HG02840 (cell line): Measurements from ENCODE around the gene ZBTB8B.
"Not testable (repeated sequence)": the region's sequence is repeated elsewhere in the genome, so short reads cannot be mapped to it uniquely, and the experiment has no call there.

Source experiments
- ATAC-seq: cut with Tn5 transposase; IDR thresholded peaks from one replicate; pipeline ENCODE4 v1.9.1; 2021; ENCODE audit warnings: mild to moderate bottlenecking, moderate library complexity, moderate number of reproducible peaks; ENCODE audit not compliant: unreplicated experiment, low FRiP score

The ZBTB8B gene

DNA sequence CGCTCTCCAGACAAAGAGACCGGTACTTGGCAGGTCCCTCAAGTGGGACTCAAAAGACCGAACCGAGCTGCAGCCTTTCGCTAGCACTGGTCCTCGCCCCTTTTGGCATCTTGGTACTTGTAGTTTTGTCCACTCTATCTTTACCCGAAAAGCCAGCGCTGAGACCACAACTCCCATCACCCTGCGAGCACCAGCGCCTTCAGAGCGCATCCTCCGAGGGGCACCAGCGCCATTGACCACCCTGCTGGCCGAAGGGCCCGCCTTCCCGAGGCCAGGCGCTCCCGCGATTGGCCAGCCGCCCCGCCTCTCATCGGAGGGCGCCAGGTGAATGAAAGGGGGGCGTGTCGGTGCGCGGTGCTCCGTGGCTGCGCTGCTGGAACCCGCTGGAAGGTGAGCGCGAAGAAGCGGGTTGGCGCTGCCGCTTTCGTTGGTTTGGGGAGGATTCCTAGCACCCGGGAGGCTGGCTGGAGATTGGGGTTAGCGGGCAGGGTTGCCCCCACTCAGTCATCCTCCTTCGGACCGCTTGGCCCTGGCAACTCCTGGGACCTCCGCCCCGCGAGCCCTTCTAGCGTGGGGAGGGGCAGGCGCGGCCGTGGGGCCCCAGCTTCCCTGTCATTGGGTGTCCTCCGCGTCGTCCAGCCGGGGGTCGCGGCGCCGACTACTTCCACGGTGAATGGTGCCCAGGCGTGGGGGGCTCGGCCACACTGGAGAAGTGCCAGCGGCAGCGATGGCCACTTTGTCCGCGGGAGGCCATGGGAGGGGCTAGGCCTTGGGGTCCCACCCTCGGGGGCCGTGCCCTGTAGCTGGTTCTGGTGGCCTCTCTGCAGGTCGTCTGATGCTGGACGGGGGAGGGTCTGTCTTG, at the start of gene ZBTB8B:
ZBTB8B (plus strand) TSS at position 357 of the 862 bp plus-strand sequence. CDS start 5,553 bp downstream, outside the sequence.
- no peak for ATAC-seq

- ATAC-seq: no peak
These were observed 43.1 kb upstream of the ZBTB8B start for GRCh38 chr1:32421775-32422174.

DNA sequence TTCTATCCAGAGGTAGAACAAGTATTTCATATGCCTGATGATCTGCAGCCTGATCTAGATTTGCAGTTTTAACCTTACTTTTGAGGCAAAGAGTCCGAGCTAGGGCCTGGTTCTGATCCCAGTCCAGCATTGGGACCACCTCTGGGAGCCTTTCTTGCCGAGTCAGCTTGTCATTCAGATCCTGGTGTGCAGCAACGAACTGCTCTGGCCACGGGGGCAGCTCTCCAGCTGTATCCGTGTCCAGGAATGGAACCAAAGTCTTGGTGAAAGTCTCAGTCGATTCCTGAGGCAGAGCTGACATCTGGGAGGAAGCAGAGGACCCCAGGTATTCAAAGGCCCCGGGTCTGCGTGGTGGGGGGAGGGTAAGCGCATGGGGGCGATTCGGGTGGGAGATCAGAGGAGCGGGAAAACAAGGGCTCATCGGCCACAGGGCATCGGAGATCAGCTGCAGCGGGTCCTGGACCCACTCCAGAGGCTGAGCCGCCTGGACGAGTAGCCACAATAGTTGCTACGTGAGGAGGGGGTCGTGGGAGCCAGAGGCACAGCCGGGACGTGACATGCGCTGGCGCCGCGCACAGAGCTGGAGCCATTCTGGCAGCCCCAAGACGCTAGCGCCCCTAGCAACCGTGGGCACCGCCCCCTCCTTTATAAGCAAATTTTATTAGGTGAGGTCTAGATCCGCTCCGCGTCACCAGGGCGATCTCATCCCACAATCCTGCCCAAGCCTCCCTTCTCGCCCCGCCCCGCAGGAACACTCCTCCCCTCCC, 38.2 kb upstream of the ZBTB8B start:
- no peak for ATAC-seq

- ATAC-seq: no peak
These were observed 37.5 kb upstream of the ZBTB8B start for GRCh38 chr1:32427264-32427963.

- ATAC-seq: no peak
These were observed 33.0 kb upstream of the ZBTB8B start for GRCh38 chr1:32431736-32432400.

DNA sequence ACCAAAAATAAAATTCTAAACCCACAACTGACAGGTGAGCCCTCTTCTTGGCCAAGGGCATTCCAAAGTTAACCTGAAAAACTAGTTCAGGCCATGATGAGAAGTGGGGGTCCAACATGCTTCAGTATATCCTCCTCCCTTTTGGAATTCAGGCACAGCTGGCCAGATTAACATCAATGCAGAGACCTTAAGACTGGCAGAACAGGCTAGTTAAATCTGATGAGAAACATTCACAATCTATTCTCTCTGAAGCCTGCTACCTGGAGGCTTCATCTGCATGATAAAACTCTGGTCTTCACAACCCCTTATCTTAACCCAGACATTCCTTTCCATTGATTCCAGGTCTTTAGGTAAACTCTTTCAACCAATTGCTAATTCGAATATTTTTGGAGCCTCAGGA, 26.7 kb upstream of the ZBTB8B start:
- no peak for ATAC-seq

DNA sequence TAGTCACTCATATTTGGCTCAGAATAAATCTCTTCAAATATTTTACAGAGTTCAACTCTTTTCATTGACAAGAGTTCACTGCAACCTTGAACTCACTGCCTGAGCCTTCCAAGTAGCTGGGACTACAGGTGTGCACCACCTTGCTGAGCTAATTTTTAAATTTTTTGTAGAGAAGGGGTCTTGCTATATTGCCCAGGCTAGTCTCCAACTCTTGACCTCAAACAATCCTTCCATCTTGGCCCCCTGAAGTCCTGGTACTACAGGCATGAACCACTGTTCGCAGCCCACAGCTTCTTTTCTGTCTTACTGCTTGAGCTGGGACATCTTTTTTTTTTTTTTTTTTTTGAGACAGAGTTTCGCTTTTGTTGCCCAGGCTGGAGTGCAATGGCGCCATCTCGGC, 26.1 kb upstream of the ZBTB8B start:
- ATAC-seq: not testable (repeated sequence)

GRCh38 chr1:32441467-32441866, 23.4 kb upstream of the ZBTB8B start:
- not testable (repeated sequence) for ATAC-seq

GRCh38 chr1:32447469-32448185, 17.2 kb upstream of the ZBTB8B start:
- ATAC-seq: no peak

GRCh38 chr1:32448186-32448772, 16.6 kb upstream of the ZBTB8B start:
- not testable (repeated sequence) for ATAC-seq

- no peak for ATAC-seq
These were observed 16.0 kb upstream of the ZBTB8B start for GRCh38 chr1:32448773-32449456.

DNA sequence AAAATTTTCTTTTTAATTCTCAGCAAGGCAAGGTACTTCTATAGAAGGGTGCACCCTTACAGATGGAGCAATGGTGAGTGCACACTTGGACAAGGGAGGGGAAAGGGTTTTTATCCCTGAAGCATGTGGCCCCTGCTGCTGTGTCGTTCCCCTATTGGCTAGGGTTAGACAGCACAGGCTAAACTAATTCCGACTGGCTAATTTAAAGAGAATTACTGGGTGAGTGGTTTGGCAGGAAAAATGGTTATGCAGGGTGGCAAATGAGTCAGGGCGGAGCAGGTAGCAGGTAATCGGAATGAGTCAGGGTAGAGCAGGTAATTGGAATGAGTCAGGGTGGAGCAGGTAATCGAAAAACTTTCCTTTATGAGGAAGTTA, 15.4 kb upstream of the ZBTB8B start:
- ATAC-seq: not testable (repeated sequence)

DNA sequence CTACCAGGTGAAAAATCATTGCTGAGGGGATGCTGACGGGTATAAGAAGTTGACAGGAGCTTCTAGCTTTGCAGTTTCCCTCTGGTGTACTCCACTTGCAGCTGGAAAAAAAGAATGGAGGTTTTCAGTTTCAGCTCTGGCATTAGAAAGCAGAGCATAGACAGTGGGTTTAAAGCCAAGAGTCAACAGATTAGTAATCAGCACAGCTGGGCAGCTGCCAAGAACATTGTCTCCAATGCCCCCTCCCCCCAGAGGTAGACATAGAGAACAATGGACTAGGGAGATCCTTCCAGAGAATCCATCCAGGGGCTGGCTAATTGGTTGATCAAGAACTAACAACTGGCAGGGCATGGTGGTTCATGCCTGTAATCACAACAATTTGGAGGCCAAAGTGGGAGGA, 10.1 kb upstream of the ZBTB8B start:
- ATAC-seq: no peak

DNA sequence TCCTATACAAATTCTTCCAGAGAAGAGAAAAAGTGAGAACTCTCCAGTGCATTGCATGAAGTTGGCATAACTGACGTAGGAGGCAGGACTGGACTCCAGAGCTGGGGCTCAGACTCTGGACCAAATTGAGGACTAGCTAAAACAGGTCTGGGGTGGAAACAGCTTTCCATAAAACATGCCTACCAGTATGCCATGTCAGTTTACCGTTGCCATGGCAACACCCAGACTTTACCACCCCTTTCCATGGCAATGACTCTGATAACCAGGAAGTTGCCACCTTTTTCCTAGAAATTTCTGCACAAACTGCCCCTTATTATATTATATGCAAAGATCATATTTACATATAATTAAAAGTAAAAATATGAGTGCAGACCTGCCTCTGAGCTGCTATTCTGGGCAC, 8.9 kb upstream of the ZBTB8B start:
- no peak for ATAC-seq

- not testable (repeated sequence) for ATAC-seq
These were observed 6.1 kb upstream of the ZBTB8B start for GRCh38 chr1:32458798-32459197.

- not testable (repeated sequence) for ATAC-seq
These were observed 1.9 kb upstream of the ZBTB8B start for GRCh38 chr1:32462977-32463376.

- ATAC-seq: no peak
These were observed 619 bp upstream of the ZBTB8B start for GRCh38 chr1:32464191-32464715.

DNA sequence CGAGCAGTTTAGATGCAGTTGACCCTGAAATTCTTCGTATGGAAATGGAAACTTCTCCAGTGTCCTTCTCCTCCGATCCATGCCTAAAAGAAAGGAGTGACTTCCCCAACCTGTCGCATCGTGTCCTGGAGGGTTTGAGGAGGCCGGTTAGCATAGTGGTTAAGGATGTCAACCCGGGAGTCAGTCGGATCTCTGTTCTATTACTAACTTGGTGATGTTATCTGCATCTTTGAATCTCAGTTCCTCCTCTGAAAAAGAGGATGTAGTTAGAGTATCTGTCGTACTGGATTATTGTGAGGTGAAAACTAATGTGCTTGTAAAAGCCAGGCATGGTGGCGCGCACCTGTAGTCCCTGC, 684 bp downstream of the ZBTB8B start:
- ATAC-seq: no peak

DNA sequence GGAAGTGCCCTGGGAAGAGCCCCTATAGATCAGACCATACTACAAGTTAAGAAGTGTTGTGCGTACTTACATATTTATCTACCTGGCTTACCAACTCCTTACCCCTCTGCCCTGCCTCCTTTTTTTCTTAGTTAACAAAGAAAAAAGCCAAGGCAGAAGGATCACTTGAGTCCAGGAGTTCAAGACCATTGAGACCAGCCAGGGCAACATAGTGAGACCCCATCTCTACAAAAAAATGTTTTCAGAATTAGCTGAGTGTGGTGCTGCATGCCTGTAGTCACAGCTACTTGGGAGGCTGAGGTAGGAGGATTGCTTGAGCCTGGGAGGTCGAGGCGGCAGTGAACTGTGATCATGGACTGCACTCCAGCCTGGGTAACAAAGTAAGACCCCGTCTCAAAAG, 1.9 kb downstream of the ZBTB8B start:
- no peak for ATAC-seq
